ENCODE results near the gene COBL. TPM values are rescaled to one million over a fixed set of nuclear protein-coding genes. Genes with fewer than 3 reads are reported as not detected.

Gene COBL
- total and polyA plus RNA-seq, 12 donors: 15.5 to 109 (median 87.8) TPM

DNA sequence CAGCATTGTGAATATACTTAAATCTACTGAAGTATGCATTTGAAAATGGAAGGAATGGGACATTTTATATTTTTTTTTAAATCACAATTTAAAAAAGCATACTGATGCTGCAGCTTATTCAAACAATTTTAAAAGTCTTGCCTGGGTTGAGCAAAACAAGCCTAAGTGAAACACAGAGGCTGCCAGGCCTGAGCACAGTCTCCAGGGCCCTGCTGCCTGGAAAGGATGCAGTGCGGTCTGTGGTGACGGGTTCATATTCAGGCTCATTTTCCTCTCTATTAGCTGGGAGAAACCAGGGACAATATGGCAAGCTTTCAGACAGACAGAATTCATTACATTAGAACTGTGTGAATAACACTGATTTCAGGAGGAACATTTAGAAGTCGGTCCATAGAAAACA is 251.9 kb downstream of the COBL start:
- no peak overlapping the region for H3K4me3 ChIP-seq
- DNase-seq (no peak), ATAC-seq (no peak)
- no peaks in the 10 kb centered on the region for H3K27me3 ChIP-seq
- intact Hi-C loops (cut with DNase I): loop anchor here (5.0 to 10.0 kb wide), 13 partner anchors 58 to 600 kb away; partner anchors contain the start of gene GRB10 (in 5 of the 10)
- no peaks in the 10 kb centered on the region for H3K36me3 ChIP-seq
- H3K27ac ChIP-seq: no peak overlapping the region
- H3K9me3 ChIP-seq: no peaks in the 10 kb centered on the region
- TF ChIP-seq, protein P1, sequence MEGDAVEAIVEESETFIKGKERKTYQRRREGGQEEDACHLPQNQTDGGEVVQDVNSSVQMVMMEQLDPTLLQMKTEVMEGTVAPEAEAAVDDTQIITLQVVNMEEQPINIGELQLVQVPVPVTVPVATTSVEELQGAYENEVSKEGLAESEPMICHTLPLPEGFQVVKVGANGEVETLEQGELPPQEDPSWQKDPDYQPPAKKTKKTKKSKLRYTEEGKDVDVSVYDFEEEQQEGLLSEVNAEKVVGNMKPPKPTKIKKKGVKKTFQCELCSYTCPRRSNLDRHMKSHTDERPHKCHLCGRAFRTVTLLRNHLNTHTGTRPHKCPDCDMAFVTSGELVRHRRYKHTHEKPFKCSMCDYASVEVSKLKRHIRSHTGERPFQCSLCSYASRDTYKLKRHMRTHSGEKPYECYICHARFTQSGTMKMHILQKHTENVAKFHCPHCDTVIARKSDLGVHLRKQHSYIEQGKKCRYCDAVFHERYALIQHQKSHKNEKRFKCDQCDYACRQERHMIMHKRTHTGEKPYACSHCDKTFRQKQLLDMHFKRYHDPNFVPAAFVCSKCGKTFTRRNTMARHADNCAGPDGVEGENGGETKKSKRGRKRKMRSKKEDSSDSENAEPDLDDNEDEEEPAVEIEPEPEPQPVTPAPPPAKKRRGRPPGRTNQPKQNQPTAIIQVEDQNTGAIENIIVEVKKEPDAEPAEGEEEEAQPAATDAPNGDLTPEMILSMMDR (IDR thresholded peaks at IDR 0.05): no peak
- H3K4me1 ChIP-seq: peaks cover 9 to 27% (median 23%) of the 10 kb centered on the region in 9 donors
- 77 to 82% methylated on average over 3 of the region's 3 CpGs for WGBS, 2 donors

DNA sequence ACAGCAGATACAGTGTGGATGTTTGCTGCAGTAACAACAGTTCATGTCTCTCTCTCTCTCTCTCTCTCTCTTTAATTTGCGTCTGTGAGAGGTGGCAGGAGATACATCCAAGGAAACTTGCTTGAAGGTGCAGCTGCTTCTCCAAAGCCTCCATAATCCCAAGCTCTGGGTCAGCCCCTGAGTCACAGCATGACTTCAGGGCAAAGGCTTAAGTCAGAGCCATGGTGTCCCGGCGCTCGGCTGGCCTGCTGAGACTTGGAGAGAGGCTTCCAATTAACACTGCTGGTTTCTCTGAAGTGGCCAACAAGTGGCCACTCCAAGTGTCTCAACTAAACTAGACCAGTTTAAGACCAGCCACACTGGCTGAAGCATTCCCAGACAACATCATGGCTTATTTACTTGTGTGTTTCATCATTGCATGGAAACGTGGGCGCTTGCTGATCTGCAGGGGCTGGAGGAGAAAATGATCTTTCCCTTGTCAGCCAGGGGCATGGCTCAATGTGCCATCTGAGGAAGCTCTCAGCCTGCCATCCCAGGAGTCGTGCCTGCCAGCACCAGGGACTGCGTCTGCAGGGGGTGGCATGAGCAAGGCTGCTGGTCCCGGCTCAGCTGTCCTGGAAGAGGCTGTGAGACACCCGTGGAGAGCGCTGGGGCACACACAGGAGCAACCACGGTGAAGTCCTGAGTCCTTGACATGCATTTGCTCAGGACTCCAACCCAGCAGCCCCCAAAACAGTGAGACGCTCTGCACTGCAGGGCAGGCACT is 254.2 kb downstream of the COBL start:
- H3K4me1 ChIP-seq: peaks cover 0 to 5% (median 2%) of the 10 kb centered on the region in 9 donors
- WGBS, 2 donors: 75% methylated on average over 13 of the region's 13 CpGs
- no peaks in the 10 kb centered on the region for H3K27me3 ChIP-seq
- no peak overlapping the region for H3K27ac ChIP-seq
- H3K9me3 ChIP-seq: no peaks in the 10 kb centered on the region
- H3K4me3 ChIP-seq: no peak overlapping the region
- H3K36me3 ChIP-seq: no peaks in the 10 kb centered on the region
- DNase-seq: no peak
- TF ChIP-seq, protein P1 (IDR thresholded peaks at IDR 0.05): no peak
- intact Hi-C loops (cut with DNase I): loop anchor here in 8 of 10 donors (5.0 to 10.0 kb wide), 8 partner anchors 80 to 598 kb away; partner anchors contain the start of gene GRB10 (in 2 of the 8)
- peak in 4 of 8 donors; percentile 32 to 54 (median 44) for ATAC-seq

DNA sequence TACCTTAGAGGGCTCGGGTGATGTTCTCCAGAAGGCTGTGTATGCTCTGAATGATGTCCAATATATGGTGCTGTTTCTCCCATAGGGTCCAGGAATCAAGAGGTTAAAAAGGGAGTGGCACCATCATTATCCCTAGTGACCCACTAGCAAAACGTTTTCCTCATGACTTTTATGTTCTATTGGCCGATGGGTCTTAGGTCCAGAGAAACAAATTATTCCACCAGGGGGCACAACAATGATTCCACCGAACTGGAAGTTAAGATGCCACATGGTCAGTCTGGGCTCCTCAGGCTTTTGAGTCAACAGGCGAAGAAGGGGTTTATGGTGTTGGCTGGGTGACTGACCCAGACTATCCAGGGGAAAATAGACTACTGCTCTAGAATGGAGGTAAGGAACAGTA is 256.1 kb downstream of the COBL start:
- no peaks in the 10 kb centered on the region for H3K36me3 ChIP-seq
- DNase-seq: no peak
- TF ChIP-seq, protein P1 (IDR thresholded peaks at IDR 0.05): peak in 2 of 9 donors; percentile 12 to 27
- intact Hi-C loops (cut with DNase I): loop anchor here in 8 of 10 donors (5.0 to 10.0 kb wide), 8 partner anchors 82 to 596 kb away; partner anchors contain the start of gene GRB10 (in 2 of the 8)
- ATAC-seq: no peak
- WGBS, 2 donors: 66 to 76% methylated on average over 5 of the region's 5 CpGs
- H3K27ac ChIP-seq: no peak overlapping the region
- H3K27me3 ChIP-seq: no peaks in the 10 kb centered on the region
- H3K4me3 ChIP-seq: no peak overlapping the region
- H3K9me3 ChIP-seq: no peaks in the 10 kb centered on the region
- H3K4me1 ChIP-seq: peaks cover 0 to 3% (median 0%) of the 10 kb centered on the region in 9 donors

DNA sequence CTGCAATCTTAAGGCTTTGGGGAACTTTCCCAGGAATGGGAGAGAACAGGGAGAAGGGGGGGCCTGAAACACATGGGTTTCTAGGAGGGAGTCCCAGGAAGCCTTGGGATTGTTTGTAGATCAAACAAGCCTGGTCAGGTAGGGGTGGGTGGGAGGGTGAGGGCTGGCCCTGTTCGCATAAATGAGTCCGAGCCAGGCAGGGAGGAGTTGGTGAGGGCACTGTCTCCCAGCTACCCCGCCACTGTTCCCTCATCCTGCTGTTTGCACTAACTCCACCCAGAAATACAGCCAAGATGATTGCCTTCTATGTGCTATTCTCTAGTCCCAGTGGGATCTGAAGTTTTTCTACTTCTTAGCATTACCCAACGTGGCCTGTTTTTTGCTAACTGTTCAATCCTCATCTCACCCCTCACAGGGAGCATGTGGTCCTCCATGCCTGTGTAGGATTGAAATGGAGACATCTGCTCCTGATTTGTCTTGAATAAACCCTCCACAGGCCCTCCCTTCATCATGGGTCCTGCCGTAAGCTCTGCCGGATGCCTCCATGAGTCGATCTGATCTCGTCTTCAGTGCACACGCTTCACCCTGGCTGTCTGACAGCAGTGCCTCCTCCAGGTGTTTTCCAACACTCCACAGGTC is 257.0 kb downstream of the COBL start:
- H3K9me3 ChIP-seq: no peaks in the 10 kb centered on the region
- peaks cover 0 to 11% (median 0%) of the 10 kb centered on the region in 9 donors for H3K4me1 ChIP-seq
- 87 to 91% methylated on average over 9 of the region's 9 CpGs for WGBS, 2 donors
- ATAC-seq: no peak
- H3K27me3 ChIP-seq: no peaks in the 10 kb centered on the region
- no peaks in the 10 kb centered on the region for H3K36me3 ChIP-seq
- DNase-seq: no peak
- no peak overlapping the region for H3K27ac ChIP-seq
- no peak overlapping the region for H3K4me3 ChIP-seq
- TF ChIP-seq, protein P1 (IDR thresholded peaks at IDR 0.05): no peak
- intact Hi-C loops (cut with DNase I): loop anchor here in 8 of 10 donors (5.0 to 10.0 kb wide), 8 partner anchors 83 to 595 kb away; partner anchors contain the start of gene GRB10 (in 2 of the 8)

All from heart right ventricle (tissue), 16 donors.